Activated CD4-positive, CD25-positive, alpha-beta regulatory T cell treated with anti-CD3 and anti-CD28 coated beads, Interleukin-2, amount 50 U/mL, for 24 hours (primary cell): ENCODE data around the gene SETD5.

Experiments
- ATAC-seq, 2 donors: fragments of 150-1000 bp; cut with Tn5 transposase; one replicate each; pipeline ENCODE4 v1.10.0; 2021; ENCODE audit warnings: mild to moderate bottlenecking in 1 of 2, moderate library complexity in 1 of 2

The SETD5 gene

GRCh38 chr3:9412293-9412692 is 14.9 kb downstream of the SETD5 start:
- no peak for ATAC-seq

GRCh38 chr3:9414826-9415225 is 17.4 kb downstream of the SETD5 start:
- no peak for ATAC-seq

GRCh38 chr3:9415485-9416138 is 18.2 kb downstream of the SETD5 start:
- ATAC-seq = peak in 1 of 2 donors; percentile 33

- peak; percentile 57 to 66 for ATAC-seq
Measured at GRCh38 chr3:9416139-9416780, 18.8 kb downstream of the SETD5 start.

- ATAC-seq = peak in 1 of 2 donors; percentile 36
Measured at GRCh38 chr3:9420850-9421549, 23.6 kb downstream of the SETD5 start.

- peak; percentile 48 to 74 for ATAC-seq
Measured at GRCh38 chr3:9422712-9423424, 25.5 kb downstream of the SETD5 start.

GRCh38 chr3:9428411-9428810 is 31.0 kb downstream of the SETD5 start:
- ATAC-seq = no peak

- ATAC-seq = no peak
Measured at GRCh38 chr3:9430733-9431132, 33.3 kb downstream of the SETD5 start.

- ATAC-seq = no peak
Measured at GRCh38 chr3:9433627-9434521, 36.5 kb downstream of the SETD5 start.

GRCh38 chr3:9435316-9435715 is 37.9 kb downstream of the SETD5 start:
- no peak for ATAC-seq

GRCh38 chr3:9439331-9439730 is 41.9 kb downstream of the SETD5 start:
- ATAC-seq = no peak

GRCh38 chr3:9441501-9442221 is 44.2 kb downstream of the SETD5 start:
- no peak for ATAC-seq

- ATAC-seq = no peak
Measured at GRCh38 chr3:9448071-9448470, 50.7 kb downstream of the SETD5 start.

GRCh38 chr3:9448643-9449042 is 51.2 kb downstream of the SETD5 start:
- ATAC-seq = peak; percentile 38 to 44

GRCh38 chr3:9450126-9450525 is 52.7 kb downstream of the SETD5 start:
- no peak for ATAC-seq

GRCh38 chr3:9450991-9451390 is 53.6 kb downstream of the SETD5 start:
- peak in 1 of 2 donors; percentile 33 for ATAC-seq

GRCh38 chr3:9452417-9452816 is 55.0 kb downstream of the SETD5 start:
- ATAC-seq = no peak

GRCh38 chr3:9455596-9456131 is 58.2 kb downstream of the SETD5 start:
- no peak for ATAC-seq

- ATAC-seq = peak; percentile 49 to 60
Measured at GRCh38 chr3:9467451-9467850, 70.0 kb downstream of the SETD5 start.

- ATAC-seq = peak; percentile 79 to 85
Measured at GRCh38 chr3:9468460-9468859, 71.0 kb downstream of the SETD5 start.

- ATAC-seq = no peak
Measured at GRCh38 chr3:9469986-9470385, 72.6 kb downstream of the SETD5 start.
